Measurements from ENCODE around the gene RASSF1.
"Not testable (repeated sequence)": the region's sequence is repeated elsewhere in the genome, so short reads cannot be mapped to it uniquely, and the experiment has no call there.

Gene RASSF1

GRCh38 chr3:50287262-50287661 is 53.4 kb downstream of the RASSF1 start:
- in situ Hi-C loops (cut with MboI; ENCODE audit: low sequenced_read_pairs, unreplicated experiment), result no loop called here
- no peak for TF ChIP-seq CTCF (IDR thresholded peaks at IDR 0.05; ENCODE audit: borderline replicate concordance, control extremely low read depth, extremely low read depth, insufficient read depth, missing control alignments)
- DNase-seq (ENCODE audit: low spot score), result no peak

GRCh38 chr3:50286322-50287227 is 54.1 kb downstream of the RASSF1 start:
- no peak for TF ChIP-seq CTCF (IDR thresholded peaks at IDR 0.05; ENCODE audit: borderline replicate concordance, control extremely low read depth, extremely low read depth, insufficient read depth, missing control alignments)
- in situ Hi-C loops (cut with MboI; ENCODE audit: low sequenced_read_pairs, unreplicated experiment), result no loop called here
- DNase-seq (ENCODE audit: low spot score), result no peak

- in situ Hi-C loops (cut with MboI; ENCODE audit: low sequenced_read_pairs, unreplicated experiment); DNase-seq (ENCODE audit: low spot score): not testable (repeated sequence)
Observed at GRCh38 chr3:50284121-50284520, 56.5 kb downstream of the RASSF1 start.
